Astrocyte of the hippocampus (primary cell): ENCODE results near the gene NT5C1B.

ENCODE experiments used
- DNase-seq: peaks from one replicate; pipeline ENCODE4 v3.0.0; 2011; ENCODE audit warnings: low read depth, low spot score

NT5C1B gene

DNA sequence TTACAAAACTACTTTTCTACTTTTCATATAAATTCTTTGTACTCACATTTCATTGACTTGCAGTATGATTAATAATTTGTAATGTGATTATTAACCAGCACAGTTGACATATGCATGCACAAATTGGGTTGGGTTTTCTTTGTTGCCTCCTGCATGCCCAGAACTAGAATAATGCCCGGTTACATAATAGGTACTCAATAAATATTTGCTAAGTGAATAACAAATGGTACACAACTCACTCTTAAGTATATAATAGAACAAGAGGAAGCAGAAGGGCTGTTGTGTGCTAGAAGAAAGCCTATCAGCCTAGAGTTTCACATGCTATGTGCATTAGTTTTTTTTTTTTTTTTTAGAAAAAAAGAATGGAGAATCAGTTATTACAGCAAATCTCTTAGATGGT, 38.2 kb downstream of the NT5C1B start:
- no peak for DNase-seq

DNA sequence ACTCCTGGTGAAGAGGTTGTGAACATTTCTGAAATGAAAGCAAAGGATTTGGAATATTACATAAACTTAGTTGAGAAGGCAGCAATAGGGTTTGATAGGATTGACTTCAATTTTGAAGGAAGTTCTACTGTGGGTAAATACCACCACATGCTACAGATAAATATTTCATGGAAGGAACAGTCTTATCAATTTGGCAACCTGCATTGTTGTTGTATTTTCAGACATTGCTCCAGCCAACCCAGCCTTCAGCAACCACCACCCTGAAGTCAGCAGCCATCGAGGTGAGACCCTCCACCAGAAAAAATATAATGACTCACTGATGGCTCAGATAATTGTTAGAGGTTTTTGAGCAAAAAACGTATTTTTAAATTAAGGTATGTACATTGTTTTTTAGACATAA, 38.9 kb downstream of the NT5C1B start:
- DNase-seq = no peak

DNA sequence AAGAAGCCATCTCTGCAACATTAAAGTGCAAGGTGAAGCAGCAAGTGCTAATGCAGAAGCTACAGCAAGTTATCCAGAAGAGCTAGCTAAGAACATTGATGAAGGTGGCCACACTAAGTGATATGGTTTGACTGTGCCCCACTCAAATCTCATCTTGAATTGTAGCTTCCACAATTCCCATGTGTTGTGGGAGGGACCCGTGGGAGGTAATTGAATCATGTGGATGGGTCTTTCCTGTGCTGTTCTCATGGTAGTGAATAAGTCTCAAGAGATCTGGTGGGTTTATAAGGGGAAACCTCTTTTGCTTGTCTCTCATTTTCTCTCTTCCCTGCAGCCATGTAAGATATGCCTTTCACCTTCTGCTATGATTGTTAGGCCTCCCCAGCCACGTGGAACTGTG, 40.3 kb downstream of the NT5C1B start:
- no peak for DNase-seq

DNA sequence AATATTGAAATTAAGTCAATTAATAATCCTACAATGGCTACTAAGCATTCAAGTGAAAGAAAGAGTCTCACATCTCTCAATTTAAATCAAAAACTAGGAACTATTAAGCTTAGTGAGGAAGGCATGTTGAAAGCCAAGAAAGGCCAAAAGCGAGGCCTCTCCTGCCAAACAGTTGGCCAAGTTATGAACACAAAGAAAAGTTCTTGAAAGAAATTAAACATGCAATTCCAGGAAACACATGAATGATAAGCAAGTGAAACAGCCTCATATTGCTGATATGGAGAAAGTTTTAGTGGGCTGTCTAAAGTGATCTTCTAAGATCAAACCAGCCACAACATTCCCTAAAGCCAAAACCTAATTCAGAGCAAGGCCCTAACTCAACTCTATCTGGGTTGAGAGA, 40.7 kb downstream of the NT5C1B start:
- DNase-seq = peak; percentile 12

DNA sequence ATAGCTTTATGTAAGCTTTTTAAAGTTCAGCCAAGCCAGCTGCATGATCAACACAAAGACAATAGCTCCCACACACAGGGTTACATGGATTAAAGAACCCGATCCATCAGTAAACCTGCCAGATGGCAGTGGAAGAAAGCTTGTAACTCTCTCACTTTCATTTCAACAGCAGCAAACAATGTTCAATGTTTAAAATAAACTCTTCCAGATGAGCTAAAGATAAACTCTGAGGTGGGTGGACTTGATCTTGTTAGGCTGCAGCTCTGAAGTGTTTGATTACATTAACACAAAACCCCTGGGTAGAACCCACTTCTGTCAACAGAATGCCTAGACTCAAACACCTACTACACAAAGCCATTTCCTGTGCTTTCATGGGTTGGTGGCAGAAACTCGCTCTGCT, 42.8 kb downstream of the NT5C1B start:
- no peak for DNase-seq

DNA sequence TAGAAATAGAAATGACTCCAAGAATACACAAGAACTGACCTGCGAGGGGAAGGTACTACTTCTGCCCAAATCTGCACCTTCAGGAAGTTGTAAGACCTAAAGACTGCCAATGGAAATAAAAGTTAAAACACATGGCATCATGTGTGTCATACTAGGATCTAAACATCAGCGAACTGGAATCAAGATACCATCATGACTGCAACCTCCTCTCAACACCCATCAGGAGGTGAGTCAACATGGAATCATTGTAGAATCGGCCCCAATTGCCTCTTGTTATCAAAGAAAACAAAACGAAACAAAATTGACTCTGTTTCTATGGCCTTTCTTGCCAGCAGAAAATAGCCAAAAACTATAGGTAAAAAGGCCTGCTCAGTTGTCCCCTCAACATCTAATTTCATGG, 44.0 kb downstream of the NT5C1B start:
- DNase-seq = no peak

DNA sequence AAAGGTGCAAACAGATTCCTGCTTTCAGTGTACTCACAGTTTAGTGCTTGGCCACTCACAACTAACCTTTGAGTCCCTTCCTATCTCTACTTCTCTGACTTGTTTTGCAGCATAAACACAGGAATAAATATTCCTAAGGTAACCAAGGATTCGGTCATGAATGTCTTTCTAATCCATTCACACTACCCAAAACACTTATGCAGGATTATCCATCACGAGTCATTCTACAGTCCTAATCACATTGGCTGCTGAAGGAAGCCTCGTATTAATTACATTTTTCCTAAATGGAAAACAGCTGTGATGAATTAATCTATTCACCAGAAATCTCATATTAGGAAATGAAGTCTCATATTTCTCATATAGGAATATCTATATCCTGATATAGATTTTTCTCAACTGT, 45.2 kb downstream of the NT5C1B start:
- no peak for DNase-seq

DNA sequence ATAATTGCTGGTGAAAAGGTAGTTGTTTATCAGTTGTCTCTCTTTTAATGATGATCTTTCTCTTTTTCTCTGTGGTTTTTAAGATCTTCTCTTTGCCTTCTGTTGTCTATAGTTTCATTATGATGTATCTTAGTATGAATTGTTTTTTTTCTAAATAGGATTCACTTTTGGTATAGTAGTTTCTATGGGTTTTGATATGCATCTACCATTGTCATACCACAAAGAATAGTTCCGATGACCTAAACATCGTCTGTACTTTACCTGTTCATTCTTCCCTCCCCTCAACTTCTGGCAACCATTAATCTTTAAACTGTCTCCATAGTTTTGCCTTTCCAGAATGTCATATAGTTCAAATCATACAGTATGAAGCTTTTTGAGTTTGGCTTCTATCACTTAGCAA, 48.5 kb downstream of the NT5C1B start:
- DNase-seq = no peak

DNA sequence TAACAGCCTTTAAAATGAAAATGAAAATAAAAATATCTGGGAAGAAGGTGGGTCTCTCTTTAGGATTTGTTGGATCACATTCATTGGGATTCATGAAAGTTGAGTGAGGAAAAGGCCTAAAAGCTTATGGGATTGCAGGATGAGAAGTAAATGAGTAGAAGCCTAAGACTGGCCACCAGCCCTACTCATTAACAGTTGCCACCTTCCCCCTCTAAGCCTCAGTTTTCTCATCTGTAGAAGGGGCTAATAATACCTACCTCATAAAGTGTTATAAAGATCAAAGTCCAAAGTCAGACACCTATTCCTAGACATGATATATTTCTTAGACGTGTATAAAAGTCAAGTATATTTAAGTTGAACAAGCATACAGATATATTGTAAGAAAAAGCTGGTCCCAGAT, 52.7 kb downstream of the NT5C1B start:
- no peak for DNase-seq

DNA sequence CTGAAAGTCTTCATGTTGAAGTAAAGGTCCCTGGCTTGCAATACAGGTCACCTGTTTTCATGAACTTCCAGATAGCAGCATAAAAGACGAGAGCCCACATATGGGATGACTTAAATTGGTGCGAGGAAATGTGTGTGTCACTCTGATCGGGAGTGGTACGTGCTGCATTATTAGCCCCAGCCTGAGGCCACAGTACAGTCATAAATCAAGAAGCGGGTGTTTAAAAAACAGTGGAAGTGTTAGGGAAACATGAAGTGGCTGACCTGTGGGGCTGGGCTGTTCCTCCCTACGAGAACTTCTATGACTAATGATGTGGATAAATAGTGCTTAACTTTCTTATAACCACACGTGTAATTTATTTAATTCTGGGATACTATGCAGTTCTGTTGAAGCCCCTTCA, 53.3 kb downstream of the NT5C1B start:
- DNase-seq = no peak

DNA sequence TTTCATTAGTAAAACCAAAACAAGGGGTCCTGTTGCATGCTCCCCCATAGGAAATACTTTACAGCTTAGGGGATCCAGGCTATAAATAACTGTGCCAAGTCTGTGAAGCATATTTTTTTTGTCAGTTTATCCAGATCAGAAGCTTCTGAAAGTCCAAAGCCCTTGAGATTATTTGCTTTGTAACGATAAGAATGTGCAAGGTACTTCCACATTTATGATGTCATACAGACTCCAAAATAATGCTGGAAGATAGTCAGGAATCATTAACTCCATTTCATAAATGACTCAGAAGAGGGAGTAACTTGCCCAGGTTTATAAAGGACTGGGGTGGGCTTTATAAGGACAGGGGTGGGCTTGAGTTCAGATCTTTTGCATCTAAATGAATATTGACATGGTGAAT, 58.2 kb downstream of the NT5C1B start:
- DNase-seq = no peak

DNA sequence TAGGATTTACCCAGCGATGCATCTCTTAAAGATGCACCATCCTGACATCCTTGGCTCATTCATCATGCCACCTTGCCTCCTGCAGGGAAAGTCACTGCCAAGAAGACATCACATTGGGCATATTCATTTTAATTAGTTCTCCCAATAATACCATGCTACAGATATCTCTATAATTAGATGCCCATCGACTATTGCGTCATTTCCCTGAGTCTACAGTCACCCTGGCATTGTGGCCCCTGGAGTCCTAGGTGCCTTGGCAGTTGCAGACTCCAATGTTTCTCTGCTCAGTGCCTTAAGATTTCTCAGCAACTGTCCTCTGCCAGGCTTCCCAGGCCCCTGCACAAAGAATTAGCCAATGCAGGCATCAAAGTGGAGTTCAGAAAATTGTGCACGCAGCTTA, 61.5 kb downstream of the NT5C1B start:
- DNase-seq = no peak

DNA sequence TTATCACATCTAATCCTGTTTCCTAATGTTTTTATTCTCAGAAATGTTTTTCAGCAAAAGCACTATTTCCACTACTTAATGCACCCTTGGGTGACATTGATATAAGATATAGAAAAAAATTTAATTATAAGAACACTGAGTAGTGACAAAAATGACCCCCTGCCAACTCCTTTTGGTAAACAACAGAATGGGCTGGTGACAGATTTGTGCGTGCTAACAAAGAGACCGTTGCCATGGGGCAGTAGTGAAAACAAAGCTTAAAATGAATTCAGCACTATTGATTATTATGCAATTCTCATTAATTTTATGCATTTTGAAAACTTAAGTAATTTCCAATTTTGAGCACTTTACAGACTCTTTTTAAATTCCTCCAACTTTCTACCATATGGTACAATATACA, 62.0 kb downstream of the NT5C1B start:
- no peak for DNase-seq

DNA sequence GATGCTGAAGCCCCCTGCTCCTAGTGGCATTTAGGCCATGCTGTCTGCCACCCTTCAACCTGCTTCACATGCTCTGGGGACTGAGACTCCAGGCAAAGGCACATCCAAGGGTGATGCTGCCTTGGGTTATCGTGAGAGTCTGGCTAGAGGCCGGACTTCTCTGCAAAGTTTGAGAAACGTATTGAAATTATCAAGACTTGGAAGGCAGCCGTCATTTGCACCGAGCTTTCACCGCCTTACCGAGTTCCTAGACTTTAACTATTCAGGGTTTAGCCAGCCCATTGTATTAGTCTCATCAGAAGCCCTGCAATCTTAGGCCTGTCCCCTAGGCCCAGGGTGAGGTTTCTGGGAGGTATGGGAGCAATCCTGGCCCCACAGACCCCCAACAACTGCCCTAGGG, 62.9 kb downstream of the NT5C1B start:
- DNase-seq = no peak

DNA sequence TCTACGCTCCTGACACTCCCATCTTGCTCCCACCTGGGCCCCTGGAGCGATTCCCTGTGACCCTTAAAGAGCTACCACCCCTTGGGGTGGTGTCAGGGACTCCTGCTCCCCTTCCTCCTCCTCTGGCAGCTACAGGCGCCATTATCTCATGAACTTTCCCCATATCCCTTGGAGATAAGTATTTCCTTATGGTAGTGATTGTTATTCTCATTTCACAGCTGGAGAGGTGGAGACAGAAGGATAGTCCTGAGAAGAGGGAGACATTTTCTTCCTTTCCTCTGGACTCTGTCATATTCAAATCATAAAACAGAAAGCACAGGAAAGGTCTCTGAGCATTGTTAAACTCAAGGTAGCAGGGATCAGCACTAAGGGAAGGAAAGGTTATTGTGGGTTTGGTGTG, 63.5 kb downstream of the NT5C1B start:
- no peak for DNase-seq

DNA sequence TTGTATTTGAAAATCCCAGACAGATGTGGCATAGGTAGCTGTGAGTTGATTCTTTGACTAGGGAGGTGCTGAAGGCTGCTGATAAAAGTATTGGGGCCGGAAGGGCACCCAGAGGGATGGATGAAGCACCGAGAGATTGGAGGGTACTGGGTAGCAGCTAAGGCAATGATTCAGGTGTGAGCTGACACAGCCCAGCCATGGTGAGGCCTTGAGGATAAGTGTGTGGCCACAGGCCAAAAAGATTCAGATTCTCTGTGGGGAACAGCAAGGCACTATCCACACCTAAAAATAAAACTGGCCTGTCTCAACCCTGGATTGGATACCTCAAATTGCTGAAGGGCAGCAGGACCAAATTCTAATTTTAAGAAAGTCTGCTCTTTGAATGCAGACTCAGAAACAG, 64.1 kb downstream of the NT5C1B start:
- DNase-seq = no peak

DNA sequence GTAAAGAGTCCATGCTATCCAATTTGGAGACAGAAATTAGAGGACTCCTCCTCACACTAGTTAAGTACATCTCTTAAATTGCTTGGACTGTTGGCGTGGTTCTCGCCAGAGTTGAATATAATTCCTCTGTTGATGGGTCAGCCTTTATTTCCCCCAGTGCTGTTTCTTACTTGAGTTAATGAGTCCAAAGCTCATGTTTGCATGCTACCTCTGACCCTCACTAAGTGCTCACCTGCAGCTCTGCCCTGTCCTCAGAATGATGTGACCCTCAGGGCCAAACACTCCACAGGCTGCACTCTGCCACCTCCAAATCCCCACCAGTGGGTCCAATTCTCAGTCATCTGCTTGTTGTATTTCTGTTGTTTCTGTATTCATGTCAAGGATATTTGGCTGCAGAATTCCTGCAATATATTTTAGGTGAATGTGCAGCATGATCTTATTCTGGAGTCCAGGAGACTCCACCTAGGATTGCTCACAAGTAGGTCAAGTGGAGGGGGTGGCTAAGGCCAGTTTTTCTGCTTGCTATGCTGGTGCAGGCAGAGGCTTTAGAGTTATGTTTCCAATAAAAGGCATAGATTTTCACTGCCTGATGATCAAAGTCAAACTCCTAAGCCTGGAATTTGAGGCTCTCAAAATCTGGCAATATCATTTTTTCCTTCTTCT, 66.8 kb downstream of the NT5C1B start:
- DNase-seq = no peak

DNA sequence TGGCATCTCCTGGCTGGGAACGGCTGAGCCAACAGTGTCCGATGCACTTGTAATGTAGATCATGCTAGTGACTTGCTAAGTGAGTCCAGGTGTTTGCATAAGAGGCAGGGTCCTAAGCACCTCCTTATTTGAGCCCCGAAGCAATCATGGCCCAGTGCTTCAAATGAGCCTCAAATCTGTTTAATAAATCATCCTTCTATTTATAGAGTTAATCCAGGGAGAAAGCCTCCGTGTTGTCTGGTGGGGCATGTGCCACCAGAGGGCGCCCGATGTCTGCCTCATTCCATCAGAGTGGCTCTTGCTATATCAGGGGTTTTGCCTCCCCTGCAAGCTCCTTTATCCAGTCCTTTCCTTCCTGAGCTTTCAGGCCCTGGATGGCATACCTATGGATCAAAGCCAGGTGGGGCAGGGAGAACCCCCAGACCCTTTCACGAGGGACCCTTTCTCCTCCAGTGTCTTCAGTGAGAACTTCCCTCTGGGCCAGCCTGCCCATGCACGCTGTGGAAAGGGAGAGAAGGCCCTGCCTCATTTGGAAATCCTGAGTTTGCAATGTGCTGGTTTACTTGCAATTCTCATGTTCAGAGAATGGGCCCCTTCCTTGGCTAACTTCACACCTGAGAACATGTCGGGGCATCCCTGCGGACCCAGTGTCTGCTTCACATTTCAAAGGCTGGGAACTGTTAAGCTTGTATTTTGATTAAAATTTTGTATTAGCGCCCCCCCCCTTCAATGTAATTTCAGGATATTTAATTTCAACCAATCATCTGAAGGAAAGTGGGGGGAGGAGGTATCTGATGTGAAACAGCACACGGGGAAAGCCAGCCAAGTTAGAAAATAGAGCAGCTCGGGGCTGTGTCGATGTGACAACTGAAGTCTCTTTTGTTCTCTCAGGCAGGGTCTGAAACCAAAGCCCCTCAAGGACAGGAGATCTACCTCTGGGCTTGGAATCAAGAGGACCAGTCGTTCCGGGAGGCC, 68.6 kb downstream of the NT5C1B start:
- peak; percentile 89 for DNase-seq

DNA sequence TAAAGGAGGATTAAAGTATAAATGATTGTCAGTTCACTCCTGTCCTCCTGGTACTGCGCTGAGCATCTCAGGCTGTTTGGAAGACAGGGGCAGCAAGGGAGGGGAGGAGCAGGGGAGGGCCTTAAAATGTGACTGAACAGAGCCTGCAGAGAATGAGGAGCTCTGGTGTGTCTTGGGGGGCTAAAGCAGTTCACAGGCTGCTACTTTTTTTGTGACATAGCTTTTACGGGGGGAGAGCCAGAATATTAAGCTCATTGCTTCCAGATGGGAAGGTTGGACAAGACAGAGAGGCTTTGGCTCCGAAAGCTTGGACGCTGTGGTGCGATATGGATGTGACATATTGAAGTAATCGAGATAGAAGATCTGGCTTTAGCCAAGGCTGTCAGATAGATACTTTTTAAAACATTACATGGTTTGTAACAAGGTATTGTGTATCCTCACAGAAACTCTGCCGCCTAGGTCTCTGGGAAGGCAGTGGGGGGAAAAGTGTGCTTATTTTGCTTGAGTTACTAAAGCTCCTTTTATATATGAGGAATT, 69.4 kb downstream of the NT5C1B start:
- no peak for DNase-seq

DNA sequence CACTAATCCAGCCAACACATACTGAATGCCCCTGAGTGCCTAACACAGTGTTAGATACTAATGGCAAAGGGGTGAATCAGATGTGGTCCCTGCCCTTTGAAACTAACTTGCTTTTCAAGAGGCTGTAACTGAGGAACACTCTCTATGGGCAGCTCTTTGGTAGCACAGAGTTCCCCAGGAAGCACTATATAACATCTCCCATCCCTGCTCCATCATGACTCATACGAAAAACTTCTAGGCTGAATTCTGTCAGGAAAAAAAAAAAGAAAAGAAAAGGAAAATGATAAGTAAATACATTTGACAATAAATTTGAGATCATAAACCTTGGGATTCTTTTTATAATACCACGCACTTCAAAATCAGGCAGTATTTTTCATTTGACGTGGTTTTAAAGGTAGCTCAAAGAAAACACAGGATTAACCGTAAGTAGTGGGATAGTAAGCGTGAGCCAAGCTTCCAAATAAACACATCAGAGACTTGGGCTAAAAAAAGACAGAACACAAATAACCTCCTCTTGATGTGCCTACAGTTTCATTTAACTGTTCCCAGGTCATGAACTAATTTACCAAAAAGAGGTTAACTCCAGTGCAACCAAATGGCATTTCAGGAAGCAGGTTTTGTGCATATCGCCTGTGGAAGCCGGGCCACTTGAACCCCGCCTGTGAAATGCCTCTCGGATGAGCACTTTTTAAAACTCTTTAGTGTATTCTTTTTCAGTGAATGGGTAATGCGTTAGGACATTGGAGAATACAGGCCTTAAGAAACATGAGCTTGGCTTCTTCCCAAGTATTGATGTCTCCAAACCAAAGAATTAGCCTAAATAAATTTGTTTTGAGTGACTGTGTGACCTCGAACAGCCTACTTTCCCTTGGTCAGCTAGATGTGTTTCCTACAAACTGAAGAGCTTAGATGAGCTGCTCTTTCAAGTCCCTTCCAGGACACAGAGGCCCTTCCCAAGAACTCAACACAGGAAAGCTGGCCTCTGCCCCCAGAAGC, 71.0 kb downstream of the NT5C1B start:
- DNase-seq = peak; percentile 58

DNA sequence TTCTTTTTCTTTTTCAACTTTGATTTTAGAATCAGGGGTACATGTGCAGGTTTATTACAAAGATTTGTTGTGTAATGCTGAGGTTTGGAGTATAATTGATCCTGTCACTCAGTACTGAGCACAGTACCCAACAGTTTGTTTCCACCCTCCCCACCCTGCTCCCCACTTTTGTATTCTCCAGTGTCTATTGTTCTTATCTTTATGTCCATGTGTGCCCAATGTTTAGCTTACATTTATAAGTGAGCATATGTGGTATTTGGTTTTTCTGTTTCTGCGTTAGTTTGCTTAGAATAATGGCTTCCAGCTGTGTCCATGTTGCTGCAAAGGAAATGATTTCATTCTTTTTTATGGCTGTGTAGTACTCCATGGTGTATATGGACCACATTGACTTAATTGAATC, 72.0 kb downstream of the NT5C1B start:
- no peak for DNase-seq

DNA sequence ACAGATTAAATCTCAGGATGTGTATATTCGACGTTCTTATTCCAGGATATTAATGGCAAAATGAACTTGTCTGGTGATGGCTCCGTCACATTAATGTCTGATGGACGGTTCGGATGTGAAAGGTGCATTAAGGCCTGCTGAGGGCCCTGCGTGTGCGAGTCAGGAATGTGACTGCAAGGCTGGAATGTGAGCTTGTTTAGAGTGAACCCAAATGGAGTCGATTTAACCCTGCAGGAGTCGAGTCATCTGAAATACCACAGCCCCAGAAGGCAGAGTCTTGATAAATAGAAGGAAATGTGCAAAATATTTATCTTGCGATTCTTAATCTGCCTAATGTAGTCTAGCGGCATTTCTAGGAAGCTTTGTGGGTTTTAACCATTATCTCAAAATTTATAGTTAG, 73.3 kb downstream of the NT5C1B start:
- DNase-seq = peak; percentile 68
